ENCODE data around the gene PRKAA2.

- TF ChIP-seq CTCF (conservative IDR thresholded peaks at IDR 0.05; ENCODE audit: low read depth, low read length) (no peak), EZH2 (IDR thresholded peaks at IDR 0.05; ENCODE audit: low read length, unreplicated experiment) (no peak)
Measured at GRCh38 chr1:56639211-56639610, 5.9 kb upstream of the PRKAA2 start.
